ENCODE measurements around the gene ZIC2.

DNA sequence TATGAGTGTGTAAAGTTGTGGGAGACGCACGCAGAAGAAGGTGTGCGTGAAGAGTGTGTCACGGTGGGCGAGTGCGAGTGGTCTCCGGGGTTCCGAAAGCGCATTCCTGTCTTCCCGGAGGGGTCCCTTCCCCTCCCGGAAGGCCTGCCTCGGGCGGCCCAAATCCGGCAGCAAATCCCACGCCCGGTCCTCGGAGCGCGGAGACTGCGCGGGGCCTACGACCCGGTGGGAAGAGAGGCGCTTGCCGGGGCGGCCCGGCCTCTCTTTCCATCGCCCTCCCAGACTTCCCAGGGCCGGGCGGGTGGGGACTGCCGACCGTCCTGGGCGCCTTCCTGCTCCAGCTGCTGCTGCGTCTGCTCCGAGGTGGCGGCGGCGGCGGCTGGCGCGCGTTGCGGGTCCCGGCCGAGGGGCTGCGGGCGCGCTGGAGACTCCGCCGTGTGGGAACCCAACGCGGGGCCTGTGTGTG, 12.1 kb upstream of the ZIC2 start:
- TF ChIP-seq CTCF (IDR thresholded peaks at IDR 0.05 in 8 of 11, conservative IDR thresholded peaks at IDR 0.05 in 3 of 11) (no peak), POLR2A (IDR thresholded peaks at IDR 0.05) (no peak)
